H1 (cell line): ENCODE data around the gene CD164. TPM values are rescaled to one million over a fixed set of nuclear protein-coding genes. Genes with fewer than 3 reads are reported as not detected.

Experiments used
- ATF3 ChIP-seq: IDR thresholded peaks from 2 replicates; pipeline ENCODE4 v1.6.1; 2011; ENCODE audit warnings: low read depth, mild to moderate bottlenecking, low read length; ENCODE audit not compliant: insufficient read depth
- CBX5 ChIP-seq: fragments of 300-800, 300-1000 bp; sonication (generic); IDR thresholded peaks from 2 replicates; pipeline ENCODE4 v1.7.1; 2016; ENCODE audit warnings: antibody characterized with exemption, low read length, low read depth
- CEBPB ChIP-seq: IDR thresholded peaks from 2 replicates; pipeline ENCODE4 v1.6.1; 2012; ENCODE audit warnings: low read depth, low read length
- CHD7 ChIP-seq: fragments of 300-600 bp; sonication (generic); IDR thresholded peaks from 2 replicates; pipeline ENCODE4 v1.7.1; 2012; ENCODE audit warnings: low read length, moderate library complexity, mild to moderate bottlenecking, inconsistent platforms; ENCODE audit not compliant: insufficient replicate concordance
- EP300 ChIP-seq, 2 experiments: IDR thresholded peaks; 1 replicate in 1 of 2; 2 replicates in 1 of 2; pipeline ENCODE4 v1.6.1; 2011 to 2012; ENCODE audit warnings: low read depth in 2 of 2, low read length in 2 of 2, mild to moderate bottlenecking in 2 of 2, borderline replicate concordance in 1 of 2, inconsistent platforms in 1 of 2, moderate library complexity in 1 of 2
- FOSL1 ChIP-seq: IDR thresholded peaks from 2 replicates; pipeline ENCODE4 v1.6.1; 2011; ENCODE audit warnings: mild to moderate bottlenecking, low read depth, low read length, moderate library complexity; ENCODE audit not compliant: insufficient read depth
- KDM1A ChIP-seq: fragments of 200-600, 300-600 bp; sonication (generic); IDR thresholded peaks from 2 replicates; pipeline ENCODE4 v1.7.1; 2016; ENCODE audit warnings: mild to moderate bottlenecking, low read length, borderline replicate concordance
- RXRA ChIP-seq: IDR thresholded peaks from 2 replicates; pipeline ENCODE4 v1.6.1; 2011; ENCODE audit warnings: low read depth, mild to moderate bottlenecking, low read length, moderate library complexity; ENCODE audit not compliant: insufficient read depth
- SIX5 ChIP-seq: IDR thresholded peaks from 2 replicates; pipeline ENCODE4 v1.6.1; 2011; ENCODE audit warnings: mild to moderate bottlenecking, low read depth, low read length
- SP2 ChIP-seq: IDR thresholded peaks from 2 replicates; pipeline ENCODE4 v1.6.1; 2012; ENCODE audit warnings: mild to moderate bottlenecking, low read length, inconsistent platforms
- TEAD4 ChIP-seq: IDR thresholded peaks from 2 replicates; pipeline ENCODE4 v1.6.1; 2012; ENCODE audit warnings: low read depth, low read length, inconsistent platforms, mixed read lengths
- polyA plus RNA-seq, 7 experiments: library from polyadenylated mRNA; depleted of rRNA in 3 of 7; stranded (reverse) in 5 of 7; unstranded in 2 of 7; fragments of >200 nt in 5 of 7; fragments of 200-250 nt in 2 of 7; gene quantifications; 1 replicate in 5 of 7; 2 replicates in 1 of 7; 4 replicates in 1 of 7; pipeline versions ENCODE4 v1.2.1 to v1.2.3, GENCODE V29; 2011 to 2013; ENCODE audit warnings: missing spikeins in 2 of 7, mixed read lengths in 2 of 7
- total RNA-seq: library from RNA; stranded (reverse); fragmentation: NEBNext Ultra II Directional; extraction: Animal tissue kit (Norgen Biotek cat#: 25700); gene quantifications from 2 replicates; pipeline ENCODE4 v1.2.1, GENCODE V29; 2021

Gene CD164
- total and polyA plus RNA-seq, 2 of the 8 experiments (the other 6 are each of a cell fraction or from before 2014, with no cell fraction given) = 69.3 to 94.3 TPM

DNA sequence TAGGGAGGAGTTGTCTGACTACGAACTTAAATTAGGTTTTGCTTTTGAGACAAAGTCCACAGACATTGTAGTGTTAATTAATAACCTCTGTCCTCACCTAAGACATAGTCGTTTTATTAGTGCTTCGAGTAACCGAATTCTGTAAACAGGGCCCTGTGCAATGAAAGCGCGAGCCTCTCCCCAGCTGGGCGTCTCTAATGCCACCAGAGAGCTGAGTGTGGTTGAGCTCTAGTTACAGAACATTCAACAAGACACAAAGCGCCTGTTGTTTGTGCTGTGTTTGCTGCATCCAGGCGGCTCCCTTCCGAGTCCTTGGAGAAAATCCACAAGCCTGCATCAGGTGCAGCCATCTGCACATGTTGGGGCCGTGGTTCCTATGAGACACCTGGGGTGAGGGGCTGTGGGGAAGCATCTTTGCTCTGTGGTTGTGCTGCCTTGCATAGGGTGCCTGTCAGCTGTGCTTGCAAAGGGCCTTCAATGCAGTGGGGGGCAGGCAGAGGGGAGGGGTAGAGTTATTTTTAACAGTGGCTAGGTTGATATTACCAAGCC lies 63.9 kb downstream of the CD164 start (continued):
- no peak for TF ChIP-seq CHD7
- TF ChIP-seq TEAD4 = no peak
- no peak for TF ChIP-seq EP300 (IDR thresholded peaks at IDR 0.05; ENCODE audit: borderline replicate concordance in 1 of 2, low read depth in 2 of 2, low read length in 2 of 2)
- TF ChIP-seq FOSL1 = no peak
- TF ChIP-seq SIX5 = no peak
- TF ChIP-seq SP2 = no peak
- TF ChIP-seq CEBPB = no peak
- no peak for TF ChIP-seq RXRA
- no peak for TF ChIP-seq ATF3
- no peak for TF ChIP-seq KDM1A
- no peak for TF ChIP-seq CBX5
